ENCODE measurements around the gene FARSA. TPM values are rescaled to one million over a fixed set of nuclear protein-coding genes. Genes with fewer than 3 reads are reported as not detected.

The FARSA gene
- total and polyA plus RNA-seq, 2 of the 8 experiments (the other 6 are each of a cell fraction or from before 2014, with no cell fraction given): 61.0 to 103 TPM

DNA sequence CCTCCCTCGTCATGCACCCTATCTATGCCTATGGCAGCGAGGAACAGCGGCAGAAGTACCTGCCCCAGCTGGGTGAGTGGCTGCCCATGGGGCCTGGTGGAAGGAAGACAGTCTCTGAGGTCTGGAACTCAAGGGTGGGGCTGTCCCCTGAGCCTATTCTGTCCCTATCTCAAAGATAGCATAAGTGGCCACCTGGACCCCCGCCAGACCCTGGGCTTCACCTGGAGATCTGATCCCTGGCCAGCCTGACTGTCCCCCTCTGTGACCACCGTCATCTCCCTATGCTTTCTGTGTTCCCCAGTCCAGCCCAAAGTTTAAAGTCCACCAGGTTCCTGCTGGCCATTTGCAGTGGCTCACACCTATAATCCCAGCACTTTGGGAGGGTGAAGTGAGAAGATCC, 39.9 kb downstream of the FARSA start (continued):
- TF ChIP-seq, protein P1, sequence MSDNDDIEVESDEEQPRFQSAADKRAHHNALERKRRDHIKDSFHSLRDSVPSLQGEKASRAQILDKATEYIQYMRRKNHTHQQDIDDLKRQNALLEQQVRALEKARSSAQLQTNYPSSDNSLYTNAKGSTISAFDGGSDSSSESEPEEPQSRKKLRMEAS (IDR thresholded peaks at IDR 0.05): no peak
